HG03354 (cell line): ENCODE data around the gene ABCC9.
"Not testable (repeated sequence)": the region's sequence is repeated elsewhere in the genome, so short reads cannot be mapped to it uniquely, and the experiment has no call there.

Experiments used
- ATAC-seq: cut with Tn5 transposase; IDR thresholded peaks from one replicate; pipeline ENCODE4 v1.9.1; 2021; ENCODE audit warnings: mild to moderate bottlenecking; ENCODE audit not compliant: unreplicated experiment, poor library complexity, severe bottlenecking

ABCC9 gene

GRCh38 chr12:21825886-21826617 is 115.2 kb downstream of the ABCC9 start:
- ATAC-seq: no peak

GRCh38 chr12:21823581-21823980 is 117.6 kb downstream of the ABCC9 start:
- ATAC-seq: no peak

- ATAC-seq: no peak
Observed at GRCh38 chr12:21819678-21820077, 121.5 kb downstream of the ABCC9 start.

- no peak for ATAC-seq
Observed at GRCh38 chr12:21819236-21819635, 122.0 kb downstream of the ABCC9 start.

- ATAC-seq: no peak
Observed at GRCh38 chr12:21818627-21819026, 122.6 kb downstream of the ABCC9 start.

- ATAC-seq: no peak
Observed at GRCh38 chr12:21815306-21816062, 125.7 kb downstream of the ABCC9 start.

- no peak for ATAC-seq
Observed at GRCh38 chr12:21814814-21815213, 126.4 kb downstream of the ABCC9 start.

GRCh38 chr12:21814327-21814726 is 126.9 kb downstream of the ABCC9 start:
- ATAC-seq: no peak

- no peak for ATAC-seq
Observed at GRCh38 chr12:21813751-21814150, 127.5 kb downstream of the ABCC9 start.

- no peak for ATAC-seq
Observed at GRCh38 chr12:21813125-21813524, 128.1 kb downstream of the ABCC9 start.

- ATAC-seq: not testable (repeated sequence)
Observed at GRCh38 chr12:21812340-21812739, 128.9 kb downstream of the ABCC9 start.

GRCh38 chr12:21809100-21809499 is 132.1 kb downstream of the ABCC9 start:
- no peak for ATAC-seq

GRCh38 chr12:21806255-21806654 is 135.0 kb downstream of the ABCC9 start:
- ATAC-seq: no peak

GRCh38 chr12:21801522-21802288 is 139.5 kb downstream of the ABCC9 start:
- ATAC-seq: no peak

GRCh38 chr12:21800011-21800410 is 141.2 kb downstream of the ABCC9 start:
- no peak for ATAC-seq

- ATAC-seq: no peak
Observed at GRCh38 chr12:21797539-21797938, 143.7 kb downstream of the ABCC9 start.

GRCh38 chr12:21795648-21796328 is 145.4 kb downstream of the ABCC9 start:
- no peak for ATAC-seq

GRCh38 chr12:21794807-21795595 is 146.2 kb downstream of the ABCC9 start:
- not testable (repeated sequence) for ATAC-seq

GRCh38 chr12:21789687-21790086 is 151.5 kb downstream of the ABCC9 start:
- ATAC-seq: not testable (repeated sequence)
